ENCODE data around the gene MOB1A.
"Not testable (repeated sequence)": the region's sequence is repeated elsewhere in the genome, so short reads cannot be mapped to it uniquely, and the experiment has no call there.

The MOB1A gene

GRCh38 chr2:74178211-74179062 lies at the start of gene MOB1A:
TSS of gene MOB1A (minus strand) at chr2:74178879. CDS start at chr2:74178674, 205 bp downstream.
- peak within 1 kb of the TSS; percentile 97 for H3K27ac Mint-ChIP-seq
- peak; percentile 99 for DNase-seq
- peaks cover 48% of the 10 kb centered on the region for H3K4me1 Mint-ChIP-seq (ENCODE audit: low read depth)
- peaks cover 38% of the 10 kb centered on the region for H3K36me3 Mint-ChIP-seq (ENCODE audit: low read depth)
- no peaks in the 10 kb centered on the region for H3K9me3 Mint-ChIP-seq
- H3K4me3 Mint-ChIP-seq: peak within 1 kb of the TSS; percentile 92
- H3K27me3 Mint-ChIP-seq: no peaks in the 10 kb centered on the region

- DNase-seq: no peak
- peaks cover 3% of the 10 kb centered on the region for H3K4me1 Mint-ChIP-seq (ENCODE audit: low read depth)
- H3K27me3 Mint-ChIP-seq: no peaks in the 10 kb centered on the region
- H3K36me3 Mint-ChIP-seq (ENCODE audit: low read depth): peaks cover 16% of the 10 kb centered on the region
- H3K9me3 Mint-ChIP-seq: no peaks in the 10 kb centered on the region
- H3K27ac Mint-ChIP-seq: peak overlapping the region; percentile 62
- no peak overlapping the region for H3K4me3 Mint-ChIP-seq
Measured at GRCh38 chr2:74227646-74228045, 49.0 kb upstream of the MOB1A start.

- H3K27ac Mint-ChIP-seq: no peak overlapping the region
- DNase-seq: no peak
- no peaks in the 10 kb centered on the region for H3K9me3 Mint-ChIP-seq
- H3K27me3 Mint-ChIP-seq: no peaks in the 10 kb centered on the region
- H3K4me1 Mint-ChIP-seq (ENCODE audit: low read depth): peaks cover 3% of the 10 kb centered on the region
- H3K4me3 Mint-ChIP-seq: no peak overlapping the region
- H3K36me3 Mint-ChIP-seq (ENCODE audit: low read depth): peaks cover 25% of the 10 kb centered on the region
Measured at GRCh38 chr2:74226648-74227213, 48.1 kb upstream of the MOB1A start.

GRCh38 chr2:74225698-74226459 lies 47.2 kb upstream of the MOB1A start:
- no peak overlapping the region for H3K4me3 Mint-ChIP-seq
- DNase-seq: no peak
- H3K36me3 Mint-ChIP-seq (ENCODE audit: low read depth): peaks cover 34% of the 10 kb centered on the region
- no peaks in the 10 kb centered on the region for H3K27me3 Mint-ChIP-seq
- no peaks in the 10 kb centered on the region for H3K9me3 Mint-ChIP-seq
- peaks cover 3% of the 10 kb centered on the region for H3K4me1 Mint-ChIP-seq (ENCODE audit: low read depth)
- no peak overlapping the region for H3K27ac Mint-ChIP-seq

GRCh38 chr2:74223941-74224770 lies 45.5 kb upstream of the MOB1A start:
- no peak for DNase-seq
- Mint-ChIP-seq H3K4me3 (no peak overlapping the region), H3K9me3 (no peaks in the 10 kb centered on the region), H3K36me3 (ENCODE audit: low read depth) (peaks cover 46% of the 10 kb centered on the region), H3K27me3 (no peaks in the 10 kb centered on the region), H3K27ac (peak overlapping the region; percentile 83), H3K4me1 (ENCODE audit: low read depth) (peaks cover 3% of the 10 kb centered on the region)

GRCh38 chr2:74222300-74222650 lies 43.6 kb upstream of the MOB1A start:
- no peaks in the 10 kb centered on the region for H3K27me3 Mint-ChIP-seq
- H3K9me3 Mint-ChIP-seq: no peaks in the 10 kb centered on the region
- DNase-seq: no peak
- peaks cover 62% of the 10 kb centered on the region for H3K36me3 Mint-ChIP-seq (ENCODE audit: low read depth)
- H3K4me3 Mint-ChIP-seq: no peak overlapping the region
- H3K4me1 Mint-ChIP-seq (ENCODE audit: low read depth): peaks cover 3% of the 10 kb centered on the region
- peak overlapping the region; percentile 52 for H3K27ac Mint-ChIP-seq

GRCh38 chr2:74221604-74222299 lies 43.1 kb upstream of the MOB1A start:
- peaks cover 67% of the 10 kb centered on the region for H3K36me3 Mint-ChIP-seq (ENCODE audit: low read depth)
- no peak for DNase-seq
- H3K4me1 Mint-ChIP-seq (ENCODE audit: low read depth): peaks cover 3% of the 10 kb centered on the region
- H3K27ac Mint-ChIP-seq: peak overlapping the region; percentile 52
- no peak overlapping the region for H3K4me3 Mint-ChIP-seq
- no peaks in the 10 kb centered on the region for H3K9me3 Mint-ChIP-seq
- no peaks in the 10 kb centered on the region for H3K27me3 Mint-ChIP-seq

- Mint-ChIP-seq H3K36me3 (ENCODE audit: low read depth) (peaks cover 72% of the 10 kb centered on the region), H3K4me1 (ENCODE audit: low read depth) (peaks cover 3% of the 10 kb centered on the region), H3K27ac (peak overlapping the region; percentile 52), H3K9me3 (no peaks in the 10 kb centered on the region), H3K4me3 (no peak overlapping the region), H3K27me3 (no peaks in the 10 kb centered on the region)
- DNase-seq: no peak
Measured at GRCh38 chr2:74221091-74221490, 42.4 kb upstream of the MOB1A start.

GRCh38 chr2:74219846-74220486 lies 41.3 kb upstream of the MOB1A start:
- H3K9me3 Mint-ChIP-seq: no peaks in the 10 kb centered on the region
- H3K4me1 Mint-ChIP-seq (ENCODE audit: low read depth): peaks cover 3% of the 10 kb centered on the region
- H3K36me3 Mint-ChIP-seq (ENCODE audit: low read depth): peaks cover 83% of the 10 kb centered on the region
- no peak for DNase-seq
- H3K4me3 Mint-ChIP-seq: no peak overlapping the region
- H3K27me3 Mint-ChIP-seq: no peaks in the 10 kb centered on the region
- H3K27ac Mint-ChIP-seq: peak overlapping the region; percentile 29

- Mint-ChIP-seq H3K27me3 (no peaks in the 10 kb centered on the region), H3K4me3 (no peak overlapping the region), H3K27ac (no peak overlapping the region), H3K36me3 (ENCODE audit: low read depth) (peaks cover 86% of the 10 kb centered on the region), H3K4me1 (ENCODE audit: low read depth) (no peaks in the 10 kb centered on the region), H3K9me3 (no peaks in the 10 kb centered on the region)
- DNase-seq: no peak
Measured at GRCh38 chr2:74216642-74217041, 38.0 kb upstream of the MOB1A start.

- not testable (repeated sequence) for H3K4me1 Mint-ChIP-seq (ENCODE audit: low read depth); H3K4me3 Mint-ChIP-seq; DNase-seq; H3K27ac Mint-ChIP-seq; H3K27me3 Mint-ChIP-seq; H3K9me3 Mint-ChIP-seq
- peaks cover 85% of the 10 kb centered on the region for H3K36me3 Mint-ChIP-seq (ENCODE audit: low read depth)
Measured at GRCh38 chr2:74215771-74216170, 37.1 kb upstream of the MOB1A start.

GRCh38 chr2:74212702-74213410 lies 34.2 kb upstream of the MOB1A start:
- Mint-ChIP-seq H3K4me1 (ENCODE audit: low read depth) (peaks cover 14% of the 10 kb centered on the region), H3K36me3 (ENCODE audit: low read depth) (peaks cover 93% of the 10 kb centered on the region), H3K27ac (peak overlapping the region; percentile 37), H3K4me3 (no peak overlapping the region), H3K9me3 (no peaks in the 10 kb centered on the region), H3K27me3 (no peaks in the 10 kb centered on the region)
- DNase-seq: no peak

GRCh38 chr2:74206180-74206688 lies 27.6 kb upstream of the MOB1A start:
- Mint-ChIP-seq H3K27ac (peak overlapping the region; percentile 97), H3K4me3 (peak overlapping the region; percentile 71), H3K36me3 (ENCODE audit: low read depth) (peaks cover 99% of the 10 kb centered on the region), H3K27me3 (no peaks in the 10 kb centered on the region), H3K9me3 (no peaks in the 10 kb centered on the region), H3K4me1 (ENCODE audit: low read depth) (peaks cover 69% of the 10 kb centered on the region)
- DNase-seq: peak; percentile 60
